CD4-positive, alpha-beta T cell treated with Interleukin-21 for 1 hour (primary cell): ENCODE measurements around the gene RABGGTA.

Experiments
- DNase-seq: peaks from one replicate; pipeline ENCODE4 v3.0.0-alpha.2; 2020

The RABGGTA gene

DNA sequence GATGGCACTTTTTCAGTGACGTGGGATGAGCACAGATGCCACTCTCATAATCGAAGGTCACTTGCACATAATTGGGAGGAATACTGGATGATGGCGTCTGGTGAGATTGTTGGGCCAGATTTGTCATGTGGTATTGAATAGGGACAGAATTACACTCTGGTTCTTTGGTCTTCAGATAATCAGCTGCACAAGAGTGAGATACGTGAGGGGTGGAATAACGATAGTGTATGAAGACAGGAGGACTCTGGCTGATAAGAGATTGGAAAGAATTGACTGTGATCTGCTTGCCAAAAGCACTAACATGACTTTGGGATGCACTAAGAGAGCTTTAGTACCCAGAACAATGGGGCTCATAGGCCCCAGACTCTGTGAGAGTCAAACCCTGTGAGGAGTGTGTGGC, 7.0 kb upstream of the RABGGTA start:
- DNase-seq = no peak

GRCh38 chr14:24277606-24278321, 6.4 kb upstream of the RABGGTA start:
- no peak for DNase-seq

DNA sequence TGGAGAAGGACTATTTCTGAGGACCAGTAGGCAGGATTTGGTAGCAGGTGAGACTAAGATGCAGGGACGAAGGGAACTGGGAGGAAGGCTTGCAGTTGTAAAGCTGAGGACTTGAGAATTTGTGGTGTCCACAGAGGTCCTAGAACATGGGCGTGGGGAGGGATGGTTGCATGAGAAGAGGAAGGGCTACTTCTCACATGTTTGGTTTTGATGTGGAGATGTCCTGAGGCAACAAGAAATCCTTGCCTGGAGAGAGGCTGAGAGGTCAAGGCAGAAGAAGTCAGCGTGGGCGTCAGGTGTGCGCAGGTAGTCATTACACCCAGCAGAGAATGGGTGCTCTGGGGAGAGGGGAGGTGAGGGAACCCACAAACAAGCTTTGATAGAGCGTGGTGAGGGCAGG, 5.7 kb upstream of the RABGGTA start:
- DNase-seq = no peak

GRCh38 chr14:24274101-24274543, 2.7 kb upstream of the RABGGTA start:
- peak; percentile 71 for DNase-seq

GRCh38 chr14:24273422-24273998, 2.1 kb upstream of the RABGGTA start:
- DNase-seq = no peak

DNA sequence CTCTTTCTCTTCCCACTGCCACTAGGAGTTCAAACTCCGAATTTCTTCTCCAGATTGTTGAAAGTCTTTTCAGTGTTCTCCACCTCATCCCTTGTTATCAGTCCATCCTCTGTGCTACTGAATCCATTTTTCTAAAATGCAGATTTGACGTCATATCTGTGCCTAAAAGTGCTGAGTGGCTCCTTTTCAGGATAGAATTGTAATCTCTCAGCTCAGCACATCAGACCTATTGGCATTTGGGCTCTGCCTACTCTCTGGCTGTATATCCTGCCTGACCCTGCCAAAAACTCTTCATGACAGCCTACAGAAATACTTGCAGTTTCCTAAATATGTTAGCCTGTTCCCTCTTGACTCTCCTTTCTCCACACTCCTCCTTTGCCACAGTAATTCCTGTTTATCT, 1.1 kb upstream of the RABGGTA start:
- no peak for DNase-seq

DNA sequence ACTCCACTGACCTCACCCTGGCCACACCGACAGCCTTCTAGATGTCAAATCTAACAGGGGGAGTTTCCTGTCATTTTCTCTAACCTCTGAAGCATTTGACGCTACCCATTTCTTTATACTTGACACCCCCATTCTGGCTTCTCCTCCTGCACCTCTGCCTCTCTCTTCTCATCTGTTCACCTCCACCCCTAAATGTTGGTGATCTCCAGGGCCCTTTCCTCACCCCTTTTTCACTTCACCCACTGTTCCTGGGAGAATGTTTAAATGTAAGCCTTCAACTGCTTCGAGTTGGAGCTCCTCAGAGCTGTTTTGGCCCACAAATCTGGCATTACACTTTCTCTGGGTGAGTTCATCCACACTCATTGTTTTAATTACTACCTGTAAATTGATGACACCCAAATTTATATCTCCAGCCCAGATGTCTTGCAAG, 452 bp upstream of the RABGGTA start:
- no peak for DNase-seq

GRCh38 chr14:24270537-24271133, 762 bp downstream of the RABGGTA start:
- no peak for DNase-seq

GRCh38 chr14:24269910-24270536, 1.4 kb downstream of the RABGGTA start:
- no peak for DNase-seq

DNA sequence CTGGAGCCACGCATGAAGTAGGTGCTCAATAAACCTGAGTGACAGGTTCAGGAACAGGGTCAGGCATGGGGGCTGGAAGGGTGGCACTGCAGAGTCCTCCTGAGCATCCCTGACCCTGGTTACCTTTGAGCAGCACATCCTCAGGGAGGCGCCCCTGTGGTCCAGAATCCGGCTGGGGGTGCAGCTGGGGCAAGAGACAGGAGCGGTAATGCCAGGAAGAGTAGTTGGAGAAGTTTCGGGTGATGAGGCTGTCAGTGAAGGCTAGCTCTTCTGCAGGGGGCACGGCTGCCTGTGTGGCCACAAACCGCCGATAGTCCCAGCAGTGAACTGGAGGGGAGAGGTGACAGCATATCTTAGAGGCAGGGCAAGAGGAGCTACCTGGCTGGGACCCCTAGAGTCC, 2.0 kb downstream of the RABGGTA start:
- no peak for DNase-seq

- no peak for DNase-seq
Measured at GRCh38 chr14:24268225-24268624, 3.2 kb downstream of the RABGGTA start.

GRCh38 chr14:24267516-24267915, 3.9 kb downstream of the RABGGTA start:
- DNase-seq = no peak

GRCh38 chr14:24266344-24267244, 4.8 kb downstream of the RABGGTA start:
- DNase-seq = no peak

DNA sequence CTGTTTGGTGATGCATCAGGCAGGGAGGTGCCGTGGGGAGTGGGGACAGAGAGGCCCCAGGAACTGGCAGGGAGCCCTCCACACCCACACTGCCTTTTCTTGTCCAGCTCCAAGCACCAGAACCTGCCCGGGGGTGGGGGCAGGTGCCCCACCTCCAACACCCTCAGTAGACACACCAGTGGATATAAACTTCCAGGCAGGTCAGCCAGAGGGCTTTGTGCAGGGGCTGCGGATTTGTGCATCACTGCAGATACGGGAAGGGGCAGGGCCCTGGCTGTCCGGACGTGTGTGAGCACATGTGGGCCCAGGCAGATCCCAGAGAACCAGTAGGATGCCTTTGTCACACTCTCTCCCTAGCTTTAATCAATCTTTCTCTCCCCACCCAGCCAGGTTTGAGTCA, 7.1 kb downstream of the RABGGTA start:
- DNase-seq = no peak

- DNase-seq = no peak
Measured at GRCh38 chr14:24263848-24264247, 7.5 kb downstream of the RABGGTA start.

DNA sequence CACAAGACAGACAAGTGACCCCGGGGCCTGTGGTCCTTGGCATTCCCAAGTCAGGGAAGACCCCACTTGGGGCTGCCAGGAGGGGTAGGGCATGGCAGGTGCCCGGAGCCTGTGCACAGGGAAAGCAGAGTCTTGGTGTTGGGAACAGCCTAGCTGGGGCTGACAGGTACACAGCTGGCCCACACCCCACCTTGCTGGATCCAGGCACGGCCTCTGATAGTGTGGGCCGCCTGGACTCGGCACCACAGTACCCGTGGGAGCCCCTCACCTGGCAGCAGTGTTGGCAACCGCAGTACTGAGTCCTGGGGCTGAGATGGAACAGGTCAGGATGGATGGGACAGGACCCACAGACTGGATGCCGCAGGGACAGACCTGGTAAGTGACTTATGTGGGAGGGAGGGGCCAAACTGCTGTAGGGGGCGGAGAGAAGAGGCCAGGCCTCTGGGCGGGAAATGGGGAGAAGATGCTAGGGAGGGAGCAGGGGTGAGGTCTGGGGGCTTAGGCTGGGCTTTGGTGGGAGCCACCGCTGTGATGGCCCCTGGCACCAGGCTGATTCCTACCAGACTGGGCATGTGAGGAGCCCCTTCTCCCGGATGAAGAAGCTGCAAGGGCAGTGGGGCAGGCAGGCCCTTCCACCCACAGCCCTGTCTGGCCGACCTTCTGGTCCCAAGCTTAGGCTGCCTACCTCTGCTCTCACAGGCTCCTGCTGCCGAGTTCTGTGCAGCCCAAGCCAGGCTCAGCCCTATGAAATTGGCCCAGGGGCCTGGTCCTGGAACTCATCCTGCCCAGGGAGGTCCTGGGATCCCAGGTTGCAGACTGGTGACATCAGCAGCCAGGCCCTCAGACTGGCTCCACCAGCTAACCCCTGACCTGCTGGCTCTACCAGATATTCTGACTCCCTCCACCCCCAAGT, 8.3 kb downstream of the RABGGTA start, which contains the start of gene TGM1:
TGM1 (minus strand) TSS at position 357 of the 913 bp plus-strand sequence. CDS start 825 bp downstream, outside the sequence.
- DNase-seq = no peak

DNA sequence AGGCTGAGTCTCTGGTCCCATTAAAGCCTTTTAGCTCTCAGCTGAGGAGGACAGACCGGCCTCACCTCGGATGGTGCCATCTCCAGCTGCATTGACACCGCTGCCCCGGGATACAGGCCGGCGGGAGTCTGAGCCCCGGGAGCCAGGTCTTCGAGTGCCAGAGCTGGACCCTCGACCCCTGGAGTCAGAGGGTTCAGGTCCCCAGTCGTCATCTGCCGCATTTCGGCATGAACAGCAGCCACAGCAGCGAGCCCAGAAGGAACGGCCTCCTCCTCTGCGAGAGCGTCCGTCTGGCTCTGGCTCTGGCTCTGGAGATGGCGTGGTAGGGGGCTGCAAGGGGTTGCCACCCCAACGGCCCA, 9.4 kb downstream of the RABGGTA start:
- no peak for DNase-seq

GRCh38 chr14:24261256-24261968, 10.0 kb downstream of the RABGGTA start:
- no peak for DNase-seq

DNA sequence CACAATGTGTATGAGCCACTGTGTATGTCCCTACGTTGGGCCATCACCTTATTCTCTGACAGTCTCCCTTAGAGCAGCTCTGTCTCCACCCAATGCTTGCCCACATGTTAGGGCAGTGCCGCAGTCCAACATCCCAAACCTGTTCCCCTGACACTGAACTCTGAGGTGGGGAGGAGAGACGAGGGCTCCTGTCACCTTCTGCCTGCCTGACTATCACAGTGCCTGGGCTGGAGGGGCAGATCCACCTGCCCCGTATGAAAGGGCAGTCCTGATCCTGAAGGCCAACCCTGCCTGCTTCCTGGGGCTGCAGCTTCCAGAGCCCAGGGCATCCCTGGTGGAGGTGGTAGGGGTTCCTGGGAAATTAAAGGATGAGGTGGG, 10.6 kb downstream of the RABGGTA start:
- no peak for DNase-seq

GRCh38 chr14:24260026-24260779, 11.2 kb downstream of the RABGGTA start:
- no peak for DNase-seq
